ENCODE results near the gene CFDP1.

CFDP1 gene

GRCh38 chr16:75345711-75346110 lies 87.6 kb downstream of the CFDP1 start:
- Histone ChIP-seq H3K36me3 (ENCODE audit: control insufficient read depth, insufficient read depth, low read length) (no peaks in the 10 kb centered on the region), H3K56ac (ENCODE audit: low read length) (no peak overlapping the region)

DNA sequence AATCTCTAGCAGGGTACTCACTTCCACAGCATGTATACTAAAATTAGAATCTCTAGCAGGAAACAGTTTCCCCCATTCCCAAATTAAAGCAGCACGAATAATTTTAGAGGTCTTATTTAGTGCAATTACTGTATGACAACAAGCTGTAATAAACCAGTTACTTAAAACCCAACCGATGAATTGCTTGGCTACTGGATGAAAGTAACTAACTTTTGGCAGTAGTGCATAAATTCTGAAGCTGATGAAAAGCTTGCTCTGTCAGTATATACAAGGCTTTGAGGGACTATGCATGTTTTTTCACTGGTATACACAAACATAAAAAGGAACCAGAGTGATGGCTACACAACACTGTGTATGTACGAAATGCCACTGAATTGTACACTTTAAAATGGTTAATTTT lies 89.4 kb downstream of the CFDP1 start:
- H3K27ac ChIP-seq (ENCODE audit: low read depth, low read length): no peak overlapping the region
- H4K8ac ChIP-seq (ENCODE audit: low read depth, low read length): no peak overlapping the region
- DNase-seq: no peak
- no peak overlapping the region for H3K4me3 ChIP-seq (ENCODE audit: low read length)
- no peak overlapping the region for H4K5ac ChIP-seq (ENCODE audit: low read length)
- no CpG with 5 or more reads among the region's 3 CpGs for WGBS (ENCODE audit: extremely low coverage, insufficient coverage, low lambda C conversion rate)
- no peaks in the 10 kb centered on the region for H3K79me2 ChIP-seq (ENCODE audit: control insufficient read depth, insufficient read depth, low read length)
- H2AK5ac ChIP-seq (ENCODE audit: low read length): no peak overlapping the region
- no peaks in the 10 kb centered on the region for H3K27me3 ChIP-seq (ENCODE audit: insufficient read depth, low read length, poor library complexity)
- no peak overlapping the region for H2BK5ac ChIP-seq (ENCODE audit: low read length)
- H3K79me1 ChIP-seq (ENCODE audit: low read length): no peaks in the 10 kb centered on the region
- H3K4me1 ChIP-seq (ENCODE audit: control insufficient read depth, low read depth, low read length): no peaks in the 10 kb centered on the region
- H2BK15ac ChIP-seq (replicated peaks; ENCODE audit: low read depth): no peak overlapping the region
- H3K56ac ChIP-seq (ENCODE audit: low read length): no peak overlapping the region
- H3K36me3 ChIP-seq (ENCODE audit: control insufficient read depth, insufficient read depth, low read length): no peaks in the 10 kb centered on the region
- H3K9ac ChIP-seq (ENCODE audit: low read length): no peak overlapping the region
- no peak overlapping the region for H3K4me2 ChIP-seq (ENCODE audit: low read length)
- no peak overlapping the region for H3K4ac ChIP-seq (ENCODE audit: low read depth, low read length)
- no peak overlapping the region for H2BK120ac ChIP-seq (ENCODE audit: low read depth, low read length)
- no peak overlapping the region for H3K18ac ChIP-seq (ENCODE audit: low read length)
- no peak overlapping the region for H3K23ac ChIP-seq (ENCODE audit: low read length)

More at GRCh38 chr16:75345711-75346110, 87.6 kb downstream of the CFDP1 start:
- no peak overlapping the region for H3K27ac ChIP-seq (ENCODE audit: low read depth, low read length)
- DNase-seq: no peak
- H2BK120ac ChIP-seq (ENCODE audit: low read depth, low read length): no peak overlapping the region
- H3K4me2 ChIP-seq (ENCODE audit: low read length): no peak overlapping the region
- no peak overlapping the region for H3K4ac ChIP-seq (ENCODE audit: low read depth, low read length)
- H2BK5ac ChIP-seq (ENCODE audit: low read length): no peak overlapping the region
- H3K9ac ChIP-seq (ENCODE audit: low read length): no peak overlapping the region
- H2AK5ac ChIP-seq (ENCODE audit: low read length): no peak overlapping the region
- H2BK15ac ChIP-seq (replicated peaks; ENCODE audit: low read depth): no peak overlapping the region
- no peak overlapping the region for H3K18ac ChIP-seq (ENCODE audit: low read length)
- no peaks in the 10 kb centered on the region for H3K79me2 ChIP-seq (ENCODE audit: control insufficient read depth, insufficient read depth, low read length)
- H3K4me3 ChIP-seq (ENCODE audit: low read length): no peak overlapping the region
- no peaks in the 10 kb centered on the region for H3K4me1 ChIP-seq (ENCODE audit: control insufficient read depth, low read depth, low read length)
- WGBS (ENCODE audit: extremely low coverage, insufficient coverage, low lambda C conversion rate): no CpG with 5 or more reads among the region's 2 CpGs
- no peaks in the 10 kb centered on the region for H3K27me3 ChIP-seq (ENCODE audit: insufficient read depth, low read length, poor library complexity)
- H4K8ac ChIP-seq (ENCODE audit: low read depth, low read length): no peak overlapping the region
- H3K23ac ChIP-seq (ENCODE audit: low read length): no peak overlapping the region
- H4K5ac ChIP-seq (ENCODE audit: low read length): no peak overlapping the region
- no peaks in the 10 kb centered on the region for H3K79me1 ChIP-seq (ENCODE audit: low read length)

GRCh38 chr16:75343286-75343685 lies 90.0 kb downstream of the CFDP1 start:
- no peak overlapping the region for H3K27ac ChIP-seq (ENCODE audit: low read depth, low read length)
- no peak overlapping the region for H3K18ac ChIP-seq (ENCODE audit: low read length)
- H3K4me3 ChIP-seq (ENCODE audit: low read length): no peak overlapping the region
- H2BK15ac ChIP-seq (replicated peaks; ENCODE audit: low read depth): no peak overlapping the region
- no peak overlapping the region for H3K23ac ChIP-seq (ENCODE audit: low read length)
- H3K4ac ChIP-seq (ENCODE audit: low read depth, low read length): no peak overlapping the region
- no peaks in the 10 kb centered on the region for H3K4me1 ChIP-seq (ENCODE audit: control insufficient read depth, low read depth, low read length)
- H3K56ac ChIP-seq (ENCODE audit: low read length): no peak overlapping the region
- no peaks in the 10 kb centered on the region for H3K79me1 ChIP-seq (ENCODE audit: low read length)
- no peak overlapping the region for H4K8ac ChIP-seq (ENCODE audit: low read depth, low read length)
- WGBS (ENCODE audit: extremely low coverage, insufficient coverage, low lambda C conversion rate): no CpG with 5 or more reads among the region's 2 CpGs
- no peaks in the 10 kb centered on the region for H3K36me3 ChIP-seq (ENCODE audit: control insufficient read depth, insufficient read depth, low read length)
- no peak overlapping the region for H3K9ac ChIP-seq (ENCODE audit: low read length)
- H3K4me2 ChIP-seq (ENCODE audit: low read length): no peak overlapping the region
- H2BK5ac ChIP-seq (ENCODE audit: low read length): no peak overlapping the region
- no peaks in the 10 kb centered on the region for H3K27me3 ChIP-seq (ENCODE audit: insufficient read depth, low read length, poor library complexity)
- H2AK5ac ChIP-seq (ENCODE audit: low read length): no peak overlapping the region
- no peak overlapping the region for H4K5ac ChIP-seq (ENCODE audit: low read length)
- no peaks in the 10 kb centered on the region for H3K79me2 ChIP-seq (ENCODE audit: control insufficient read depth, insufficient read depth, low read length)
- DNase-seq: no peak
- no peak overlapping the region for H2BK120ac ChIP-seq (ENCODE audit: low read depth, low read length)

- H4K5ac ChIP-seq (ENCODE audit: low read length): no peak overlapping the region
- DNase-seq: no peak
- no peaks in the 10 kb centered on the region for H3K79me1 ChIP-seq (ENCODE audit: low read length)
- no peak overlapping the region for H3K56ac ChIP-seq (ENCODE audit: low read length)
- H4K8ac ChIP-seq (ENCODE audit: low read depth, low read length): no peak overlapping the region
- no peak overlapping the region for H3K4ac ChIP-seq (ENCODE audit: low read depth, low read length)
- peak overlapping the region; percentile 16 for H3K23ac ChIP-seq (ENCODE audit: low read length)
- no peak overlapping the region for H3K4me3 ChIP-seq (ENCODE audit: low read length)
- WGBS (ENCODE audit: extremely low coverage, insufficient coverage, low lambda C conversion rate): no CpG with 5 or more reads among the region's 2 CpGs
- H2BK5ac ChIP-seq (ENCODE audit: low read length): no peak overlapping the region
- H3K9ac ChIP-seq (ENCODE audit: low read length): no peak overlapping the region
- no peaks in the 10 kb centered on the region for H3K27me3 ChIP-seq (ENCODE audit: insufficient read depth, low read length, poor library complexity)
- no peak overlapping the region for H2AK5ac ChIP-seq (ENCODE audit: low read length)
- no peak overlapping the region for H2BK15ac ChIP-seq (replicated peaks; ENCODE audit: low read depth)
- no peaks in the 10 kb centered on the region for H3K79me2 ChIP-seq (ENCODE audit: control insufficient read depth, insufficient read depth, low read length)
- no peak overlapping the region for H3K27ac ChIP-seq (ENCODE audit: low read depth, low read length)
- H3K18ac ChIP-seq (ENCODE audit: low read length): no peak overlapping the region
- H3K4me1 ChIP-seq (ENCODE audit: control insufficient read depth, low read depth, low read length): no peaks in the 10 kb centered on the region
- H2BK120ac ChIP-seq (ENCODE audit: low read depth, low read length): no peak overlapping the region
- H3K4me2 ChIP-seq (ENCODE audit: low read length): no peak overlapping the region
- no peaks in the 10 kb centered on the region for H3K36me3 ChIP-seq (ENCODE audit: control insufficient read depth, insufficient read depth, low read length)
These were observed 90.9 kb downstream of the CFDP1 start for GRCh38 chr16:75342308-75342811.

DNA sequence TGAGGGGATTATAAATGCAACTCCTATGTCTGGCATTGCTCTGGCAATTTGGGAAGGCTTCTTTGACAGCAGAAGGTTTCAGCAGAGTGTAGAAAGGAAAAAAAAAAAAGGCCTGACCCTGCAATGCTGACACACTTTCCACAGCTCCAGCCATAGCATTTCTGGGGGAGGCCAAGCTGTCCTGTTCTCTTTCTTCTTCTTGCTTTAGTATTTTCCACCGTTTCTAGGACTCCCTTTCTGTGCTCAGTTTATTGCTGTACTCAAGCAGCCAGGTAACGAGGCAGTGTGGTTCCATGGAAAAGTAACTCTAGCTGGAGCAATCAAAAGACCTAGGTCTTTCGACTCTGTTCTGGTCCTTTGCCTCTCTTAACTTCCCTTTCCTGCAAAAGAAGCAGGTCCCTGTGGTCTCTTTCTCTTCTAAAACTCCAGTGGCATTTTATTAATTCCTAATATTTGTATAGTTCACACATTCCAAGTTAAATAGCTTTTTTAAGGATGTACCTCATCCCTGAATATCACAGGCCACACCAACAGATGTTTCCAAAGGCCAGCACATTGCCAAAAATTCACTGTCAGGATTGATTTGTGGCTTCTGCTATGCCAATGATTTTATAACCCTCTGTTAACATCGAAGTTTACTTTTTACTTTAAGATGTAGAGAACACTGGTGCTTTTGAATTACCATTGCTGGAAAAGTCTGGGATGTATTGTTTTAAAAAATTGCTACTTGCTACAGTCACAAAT lies 91.6 kb downstream of the CFDP1 start:
- no peaks in the 10 kb centered on the region for H3K4me1 ChIP-seq (ENCODE audit: control insufficient read depth, low read depth, low read length)
- H3K79me1 ChIP-seq (ENCODE audit: low read length): no peaks in the 10 kb centered on the region
- no peak overlapping the region for H2BK15ac ChIP-seq (replicated peaks; ENCODE audit: low read depth)
- H3K27me3 ChIP-seq (ENCODE audit: insufficient read depth, low read length, poor library complexity): no peaks in the 10 kb centered on the region
- no peaks in the 10 kb centered on the region for H3K36me3 ChIP-seq (ENCODE audit: control insufficient read depth, insufficient read depth, low read length)
- DNase-seq: no peak
- no peak overlapping the region for H3K4me3 ChIP-seq (ENCODE audit: low read length)
- H3K4me2 ChIP-seq (ENCODE audit: low read length): no peak overlapping the region
- no peaks in the 10 kb centered on the region for H3K79me2 ChIP-seq (ENCODE audit: control insufficient read depth, insufficient read depth, low read length)
- H2AK5ac ChIP-seq (ENCODE audit: low read length): no peak overlapping the region
- no peak overlapping the region for H2BK120ac ChIP-seq (ENCODE audit: low read depth, low read length)
- H3K27ac ChIP-seq (ENCODE audit: low read depth, low read length): no peak overlapping the region
- no peak overlapping the region for H4K5ac ChIP-seq (ENCODE audit: low read length)
- no peak overlapping the region for H4K8ac ChIP-seq (ENCODE audit: low read depth, low read length)
- WGBS (ENCODE audit: extremely low coverage, insufficient coverage, low lambda C conversion rate): no CpG with 5 or more reads among the region's 4 CpGs
- H3K9ac ChIP-seq (ENCODE audit: low read length): no peak overlapping the region
- H3K56ac ChIP-seq (ENCODE audit: low read length): no peak overlapping the region
- no peak overlapping the region for H3K23ac ChIP-seq (ENCODE audit: low read length)
- H3K4ac ChIP-seq (ENCODE audit: low read depth, low read length): no peak overlapping the region
- peak overlapping the region; percentile 63 for H3K18ac ChIP-seq (ENCODE audit: low read length)
- no peak overlapping the region for H2BK5ac ChIP-seq (ENCODE audit: low read length)
